Right lobe of liver (tissue), 6 donors: ENCODE data around the gene VSIG4. TPM values are rescaled to one million over a fixed set of nuclear protein-coding genes. Genes with fewer than 3 reads are reported as not detected.

Source experiments
- ATAC-seq, 4 donors: fragments of 200-7000 bp; cut with Tn5 transposase; one replicate each; pipeline ENCODE4 v1.9.1; 2020; ENCODE audit warnings: mild to moderate bottlenecking in 4 of 4, moderate library complexity in 4 of 4
- DNase-seq, 3 donors: peaks; one replicate each; pipeline ENCODE4 v3.0.0-alpha.2; 2020
- H3K27ac ChIP-seq, 3 donors: fragments of 200-600 bp; one replicate each; pipeline ENCODE4 v1.8.0; 2022
- H3K27me3 ChIP-seq, 2 donors: fragments of 200-600 bp; one replicate each; pipeline ENCODE4 v1.8.0; 2022
- H3K36me3 ChIP-seq, 4 donors: fragments of 200-600 bp; sonication (generic) in 1 of 4; one replicate each; pipeline versions ENCODE4 v1.5.1 to v1.8.0; 2017 to 2022; ENCODE audit warnings: control low read depth in 1 of 4
- H3K4me1 ChIP-seq, 4 donors: fragments of 200-600 bp; sonication (generic) in 1 of 4; one replicate each; pipeline versions ENCODE4 v1.5.1 to v1.8.0; 2017 to 2022; ENCODE audit warnings: control low read depth in 1 of 4
- H3K4me3 ChIP-seq, 3 donors: fragments of 200-600 bp; one replicate each; pipeline ENCODE4 v1.8.0; 2022
- H3K9me3 ChIP-seq, 4 donors: fragments of 200-600 bp; sonication (generic) in 1 of 4; one replicate each; pipeline versions ENCODE4 v1.5.1 to v1.8.0; 2017 to 2022; ENCODE audit warnings: control low read depth in 1 of 4
- CTCF ChIP-seq, 4 donors: fragments of 200-600 bp in 3 of 4; fragments of 450-650 bp in 1 of 4; IDR thresholded peaks; one replicate each; pipeline versions ENCODE4 v1.5.1 to v1.8.0; 2016 to 2022; ENCODE audit warnings: antibody characterized with exemption in 4 of 4, mild to moderate bottlenecking in 2 of 4
- POLR2A ChIP-seq: fragments of 450-650 bp; IDR thresholded peaks from one replicate; pipeline ENCODE4 v1.6.1; 2017; ENCODE audit warnings: antibody characterized with exemption, mild to moderate bottlenecking
- WGBS: methylation state at CpG from one replicate; pipeline ENCODE4 v1.1.6; 2018; ENCODE audit warnings: low coverage, low lambda C conversion rate; ENCODE audit not compliant: insufficient coverage; ENCODE audit errors: missing lambda C conversion rate; 5-methylcytosine and 5-hydroxymethylcytosine counted together
- intact Hi-C, 2 donors: fragments of 100-400 bp; cut with DNase I; formaldehyde crosslinking; loops; one replicate each; pipeline versions ENCODE4 v1.11.2 to v1.14.1; 2022
- total RNA-seq, 6 experiments: library from RNA; depleted of rRNA in 2 of 6; stranded (reverse); fragments of >200 nt in 2 of 6; fragmentation: NEBNext Ultra II Directional in 3 of 6; extraction: Animal tissue kit (Norgen Biotek cat#: 25700) in 3 of 6; gene quantifications; one replicate each; pipeline versions ENCODE4 v1.1.0 to v1.2.4, GENCODE V29; 2016 to 2023
- donor health status: DM: no; HTN: yes; CAD: no.
- donor health status: DM: no; HTN: no; CAD: no.
- donor health status: DM: no; HTN: no; CAD: no.
- donor health status: DM: no; HTN: yes; CAD: no.
- donor health status: DM: no; HTN: yes; CAD: no.

Gene VSIG4
- total RNA-seq, 6 experiments from 2014 or later: 16.9 to 50.2 (median 31.4) TPM

- Histone ChIP-seq H3K36me3 (no peaks in the 10 kb centered on the region), H3K4me3 (no peak overlapping the region), H3K9me3 (no peaks in the 10 kb centered on the region), H3K27me3 (no peaks in the 10 kb centered on the region), H3K4me1 (no peaks in the 10 kb centered on the region), H3K27ac (no peak overlapping the region)
- intact Hi-C loops: no loop called here
- TF ChIP-seq POLR2A (no peak), CTCF (IDR thresholded peaks at IDR 0.05) (no peak)
- ATAC-seq (no peak), DNase-seq (no peak)
- 100% methylated on average over 1 of the region's 3 CpGs for WGBS
Measured at GRCh38 chrX:66043584-66043983, 3.7 kb upstream of the VSIG4 start.

- Histone ChIP-seq H3K36me3 (no peaks in the 10 kb centered on the region), H3K4me3 (no peak overlapping the region), H3K4me1 (no peaks in the 10 kb centered on the region), H3K27me3 (no peaks in the 10 kb centered on the region), H3K9me3 (no peaks in the 10 kb centered on the region), H3K27ac (no peak overlapping the region)
- no peak for TF ChIP-seq POLR2A
- no peak for TF ChIP-seq CTCF (IDR thresholded peaks at IDR 0.05)
- intact Hi-C loops: no loop called here
- WGBS: 46% methylated on average over 3 of the region's 3 CpGs
- ATAC-seq (no peak), DNase-seq (no peak)
Measured at GRCh38 chrX:66042307-66043077, 2.6 kb upstream of the VSIG4 start.

- intact Hi-C loops: no loop called here
- TF ChIP-seq POLR2A: no peak
- WGBS: 63% methylated on average over 1 of the region's 1 CpG
- Histone ChIP-seq H3K27ac (no peak overlapping the region), H3K4me3 (no peak overlapping the region), H3K36me3 (no peaks in the 10 kb centered on the region), H3K4me1 (no peaks in the 10 kb centered on the region), H3K27me3 (no peaks in the 10 kb centered on the region), H3K9me3 (no peaks in the 10 kb centered on the region)
- ATAC-seq (no peak), DNase-seq (no peak)
Measured at GRCh38 chrX:66038115-66038514, 1.8 kb downstream of the VSIG4 start.

- intact Hi-C loops: no loop called here
- H3K36me3 ChIP-seq: no peaks in the 10 kb centered on the region
- no peaks in the 10 kb centered on the region for H3K27me3 ChIP-seq
- H3K4me3 ChIP-seq: no peak overlapping the region
- TF ChIP-seq POLR2A: no peak
- TF ChIP-seq CTCF (IDR thresholded peaks at IDR 0.05): no peak
- no peak for DNase-seq
- no peak overlapping the region for H3K27ac ChIP-seq
- 96% methylated on average over 1 of the region's 1 CpG for WGBS
- no peak for ATAC-seq
- H3K9me3 ChIP-seq: no peaks in the 10 kb centered on the region
- no peaks in the 10 kb centered on the region for H3K4me1 ChIP-seq
Measured at GRCh38 chrX:66036231-66036630, 3.6 kb downstream of the VSIG4 start.

- TF ChIP-seq CTCF (IDR thresholded peaks at IDR 0.05) (no peak), POLR2A (no peak)
- Histone ChIP-seq H3K36me3 (no peaks in the 10 kb centered on the region), H3K27ac (no peak overlapping the region), H3K9me3 (no peaks in the 10 kb centered on the region), H3K4me3 (no peak overlapping the region), H3K4me1 (no peaks in the 10 kb centered on the region), H3K27me3 (no peaks in the 10 kb centered on the region)
- intact Hi-C loops: no loop called here
- ATAC-seq: no peak
- no peak for DNase-seq
Measured at GRCh38 chrX:66035667-66036066, 4.2 kb downstream of the VSIG4 start.
